COR-L47 (cell line): ENCODE results near the gene KRTAP10-10.
"Not testable (repeated sequence)": the region's sequence is repeated elsewhere in the genome, so short reads cannot be mapped to it uniquely, and the experiment has no call there.

Experiments used
- DNase-seq: peaks from one replicate; lab custom pipeline; 2025; lab: John Stamatoyannopoulos, UW

KRTAP10-10 gene

GRCh38 chr21:44626673-44627143 is 10.4 kb upstream of the KRTAP10-10 start, which contains the start of gene KRTAP10-9:
KRTAP10-9 (plus strand) TSS chr21:44627093; CDS start chr21:44627172, 79 bp downstream.
- DNase-seq = no peak

GRCh38 chr21:44627181-44627822 is 9.9 kb upstream of the KRTAP10-10 start:
- DNase-seq = not testable (repeated sequence)

DNA sequence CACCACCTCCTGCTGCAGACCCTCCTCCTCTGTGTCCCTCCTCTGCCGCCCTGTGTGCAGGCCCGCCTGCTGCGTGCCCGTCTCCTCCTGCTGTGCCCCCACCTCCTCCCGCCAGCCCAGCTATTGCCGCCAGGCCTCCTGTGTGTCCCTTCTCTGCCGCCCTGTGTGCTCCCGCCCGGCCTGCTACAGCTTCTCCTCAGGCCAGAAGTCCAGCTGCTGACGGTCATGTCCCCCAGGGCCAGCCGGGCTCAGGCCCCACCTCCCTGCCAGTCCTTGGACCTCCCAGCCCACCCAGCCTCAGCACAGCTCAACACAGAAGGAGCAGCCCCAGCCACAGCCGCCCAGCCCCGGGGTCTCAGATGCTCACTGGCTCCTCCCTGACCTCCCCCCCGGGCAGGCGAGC is 9.3 kb upstream of the KRTAP10-10 start:
- not testable (repeated sequence) for DNase-seq

- no peak for DNase-seq
Measured at GRCh38 chr21:44628707-44629391, 8.3 kb upstream of the KRTAP10-10 start.

DNA sequence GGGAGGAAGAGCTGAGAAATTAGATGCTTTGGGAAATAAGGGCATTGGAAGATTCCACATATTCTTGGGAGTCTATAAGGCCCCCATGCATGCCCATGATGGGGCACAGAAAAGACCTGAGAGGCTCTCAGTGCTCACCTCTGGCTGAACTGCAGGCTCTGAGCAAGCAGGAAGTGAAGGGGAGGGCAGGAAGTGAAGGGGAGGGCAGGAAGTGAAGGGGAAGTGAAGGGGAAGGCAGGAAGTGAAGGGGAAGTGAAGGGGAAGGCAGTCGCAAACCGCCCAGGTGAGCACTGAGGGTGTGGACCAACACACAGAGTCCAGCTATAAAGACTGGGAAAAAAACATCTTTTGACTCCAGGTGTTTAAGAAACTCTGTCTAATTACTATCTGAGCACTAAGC is 6.7 kb upstream of the KRTAP10-10 start:
- no peak for DNase-seq

DNA sequence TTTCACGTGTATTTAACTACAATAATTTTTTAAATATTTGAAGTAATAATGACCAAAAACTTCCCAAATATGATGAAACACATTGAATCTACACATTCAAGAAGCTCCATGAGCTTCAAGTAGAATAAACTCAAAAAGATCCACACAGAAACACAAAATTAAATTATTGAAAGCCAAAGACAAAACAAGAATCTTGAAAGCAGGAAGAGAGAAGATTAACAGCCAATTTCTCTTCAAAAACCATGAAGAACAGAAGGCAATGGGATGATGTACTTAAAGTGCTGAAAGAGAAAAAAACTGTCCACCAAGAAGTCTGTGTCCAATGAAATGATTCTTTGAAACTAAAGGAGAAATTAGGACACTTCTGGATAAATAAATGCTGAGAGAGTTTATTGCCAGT is 5.1 kb upstream of the KRTAP10-10 start:
- no peak for DNase-seq

- DNase-seq = no peak
Measured at GRCh38 chr21:44636209-44637017, 743 bp upstream of the KRTAP10-10 start.

DNA sequence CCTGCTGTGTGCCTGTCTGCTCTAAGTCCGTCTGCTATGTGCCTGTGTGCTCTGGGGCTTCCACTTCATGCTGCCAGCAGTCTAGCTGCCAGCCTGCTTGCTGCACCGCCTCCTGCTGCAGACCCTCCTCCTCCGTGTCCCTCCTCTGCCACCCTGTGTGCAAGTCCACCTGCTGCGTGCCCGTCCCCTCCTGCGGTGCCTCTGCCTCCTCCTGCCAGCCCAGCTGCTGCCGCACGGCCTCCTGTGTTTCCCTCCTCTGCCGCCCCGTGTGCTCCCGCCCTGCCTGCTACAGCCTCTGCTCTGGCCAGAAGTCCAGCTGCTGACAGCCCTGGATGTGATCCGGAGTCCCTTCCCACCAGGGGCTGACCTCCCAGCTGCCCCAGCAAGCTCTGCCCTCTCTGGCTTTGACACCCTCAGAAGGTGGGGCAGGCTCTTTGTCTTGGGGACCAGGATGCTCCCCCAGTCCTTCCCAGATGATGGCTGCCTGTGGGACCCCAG is 744 bp downstream of the KRTAP10-10 start:
- DNase-seq = peak; percentile 62

DNA sequence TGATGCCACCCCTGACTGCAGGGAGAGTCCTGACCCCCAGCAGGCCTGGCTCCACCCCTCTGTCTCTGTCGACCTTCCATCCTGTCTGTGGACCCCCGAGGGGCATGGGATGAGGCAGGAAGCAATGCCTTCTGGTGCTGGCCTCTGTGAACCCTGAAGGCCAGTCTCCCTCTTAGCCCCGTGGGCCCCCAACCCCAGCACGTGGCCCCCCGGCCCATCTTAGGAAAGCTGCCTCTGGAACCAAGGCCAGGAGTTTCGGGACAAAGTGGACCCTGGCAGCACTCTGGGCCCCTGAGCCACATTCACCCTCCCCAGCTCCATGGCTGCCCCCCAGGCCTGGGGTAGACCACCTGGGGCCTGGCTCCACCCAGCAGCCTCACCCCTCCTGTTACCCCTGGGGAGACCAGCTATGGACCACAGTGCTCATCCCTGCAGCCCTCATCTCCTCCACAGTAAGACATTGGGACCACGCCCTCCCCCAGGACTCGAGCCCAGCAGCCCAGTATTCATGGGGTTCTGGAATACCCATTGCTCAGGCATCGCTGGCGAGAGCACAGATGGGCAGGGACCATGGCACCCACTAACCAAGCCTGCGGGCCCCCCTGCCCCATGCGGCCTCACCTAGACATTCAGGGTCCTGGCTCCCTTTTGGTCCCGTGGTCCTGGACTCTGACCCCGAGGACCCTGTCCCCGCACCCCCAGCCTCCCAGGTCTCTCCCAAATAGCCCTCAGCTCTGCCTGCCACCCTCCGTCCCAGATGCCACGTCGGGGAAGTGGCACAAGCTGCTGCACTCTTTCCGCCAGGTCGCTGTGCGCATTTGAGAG is 1.6 kb downstream of the KRTAP10-10 start:
- DNase-seq = not testable (repeated sequence)

GRCh38 chr21:44639331-44639655 is 2.1 kb downstream of the KRTAP10-10 start:
- no peak for DNase-seq

- DNase-seq = no peak
Measured at GRCh38 chr21:44640761-44641160, 3.6 kb downstream of the KRTAP10-10 start.

DNA sequence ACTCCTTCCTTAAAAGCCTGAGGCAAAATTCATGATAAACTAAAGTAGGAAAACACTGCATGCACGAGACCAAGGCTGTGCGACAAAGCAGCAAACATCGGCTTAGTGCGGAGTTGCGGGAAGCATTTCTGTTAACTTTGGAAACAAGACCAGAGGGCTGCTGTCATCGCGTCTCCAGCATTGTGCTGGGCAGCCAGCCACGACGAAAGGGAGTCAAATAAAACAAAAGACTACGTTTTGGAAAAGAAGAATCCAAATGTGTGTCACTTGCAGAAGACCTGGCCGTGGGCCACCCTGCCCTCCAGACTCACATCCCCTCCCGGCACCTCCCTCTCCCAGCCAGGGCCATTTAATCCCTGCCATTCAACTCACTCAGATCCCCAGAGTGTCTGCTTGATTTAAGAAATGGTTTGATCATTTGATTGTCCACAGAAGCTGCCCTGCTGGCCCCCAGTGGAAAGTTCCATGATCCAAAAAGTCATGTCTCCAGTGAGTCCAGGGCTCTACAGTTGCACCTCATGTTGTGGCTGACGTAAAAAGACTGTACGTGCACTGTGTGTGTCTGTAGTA is 6.7 kb downstream of the KRTAP10-10 start:
- DNase-seq = peak; percentile 46

DNA sequence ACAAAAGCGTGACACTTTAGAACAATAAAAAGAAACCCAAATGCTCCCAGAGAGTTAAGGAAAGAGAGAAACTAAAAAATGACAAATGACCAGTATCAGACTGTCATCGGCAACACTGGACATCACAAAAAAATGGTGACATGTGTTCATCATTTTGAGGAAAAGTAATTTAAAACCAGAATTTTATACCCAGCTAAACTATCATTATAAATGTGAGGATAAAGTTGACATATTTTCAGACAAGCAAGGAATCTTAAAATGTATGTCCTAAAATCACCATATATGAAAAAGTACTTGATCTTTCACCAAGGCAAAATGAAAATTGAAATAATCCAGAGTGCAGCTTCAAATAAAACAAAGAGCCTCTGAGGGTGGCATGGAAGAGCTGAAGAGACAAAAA is 7.7 kb downstream of the KRTAP10-10 start:
- DNase-seq = no peak

DNA sequence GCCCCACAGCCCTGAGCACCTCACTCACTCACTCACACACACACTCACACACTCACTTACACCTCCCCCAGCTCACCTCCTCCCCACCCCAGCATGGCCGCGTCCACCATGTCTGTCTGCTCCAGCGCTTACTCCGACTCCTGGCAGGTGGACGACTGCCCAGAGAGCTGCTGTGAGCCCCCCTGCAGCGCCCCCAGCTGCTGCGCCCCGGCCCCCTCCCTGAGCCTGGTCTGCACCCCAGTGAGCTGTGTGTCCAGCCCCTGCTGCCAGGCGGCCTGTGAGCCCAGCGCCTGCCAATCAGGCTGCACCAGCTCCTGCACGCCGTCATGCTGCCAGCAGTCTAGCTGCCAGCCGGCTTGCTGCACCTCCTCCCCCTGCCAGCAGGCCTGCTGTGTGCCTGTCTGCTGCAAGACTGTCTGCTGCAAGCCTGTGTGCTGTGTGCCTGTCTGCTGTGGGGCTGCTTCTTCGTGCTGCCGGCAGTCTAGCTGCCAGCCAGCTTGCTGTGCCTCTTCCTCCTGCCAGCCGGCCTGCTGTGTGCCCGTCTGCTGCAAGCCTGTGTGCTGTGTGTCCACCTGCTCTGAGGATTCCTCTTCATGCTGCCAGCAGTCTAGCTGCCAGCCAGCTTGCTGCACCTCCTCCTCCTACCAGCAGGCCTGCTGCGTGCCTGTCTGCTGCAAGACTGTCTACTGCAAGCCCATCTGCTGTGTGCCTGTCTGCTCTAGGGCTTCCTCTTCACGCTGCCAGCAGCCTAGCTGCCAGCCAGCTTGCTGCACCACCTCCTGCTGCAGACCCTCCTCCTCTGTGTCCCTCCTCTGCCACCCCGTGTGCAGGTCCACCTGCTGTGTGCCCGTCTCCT is 9.4 kb downstream of the KRTAP10-10 start, which contains the start of gene KRTAP10-11:
Gene KRTAP10-11, plus strand, starts transcription at position 49 of the 856 bp plus-strand sequence. Its CDS starts 45 bp downstream, at position 94.
- DNase-seq = peak; percentile 21

DNA sequence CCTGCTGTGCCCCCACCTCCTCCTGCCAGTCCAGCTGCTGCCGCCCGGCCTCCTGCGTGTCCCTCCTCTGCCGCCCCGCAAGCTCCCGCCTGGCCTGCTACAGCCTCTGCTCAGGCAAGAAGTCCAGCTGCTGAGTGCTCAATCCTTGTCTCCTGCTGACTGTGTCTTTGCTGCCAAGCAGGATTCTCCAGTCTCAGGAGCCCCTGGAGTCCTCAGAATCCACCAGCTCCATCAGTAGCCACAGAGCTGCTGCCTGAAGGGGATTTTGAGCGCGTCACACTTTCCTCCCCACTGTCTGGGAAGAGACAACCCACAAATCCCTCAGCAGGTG is 10.0 kb downstream of the KRTAP10-10 start:
- DNase-seq = peak; percentile 87

- no peak for DNase-seq
Measured at GRCh38 chr21:44648557-44649311, 11.6 kb downstream of the KRTAP10-10 start.

- DNase-seq = no peak
Measured at GRCh38 chr21:44649521-44650100, 12.5 kb downstream of the KRTAP10-10 start.

DNA sequence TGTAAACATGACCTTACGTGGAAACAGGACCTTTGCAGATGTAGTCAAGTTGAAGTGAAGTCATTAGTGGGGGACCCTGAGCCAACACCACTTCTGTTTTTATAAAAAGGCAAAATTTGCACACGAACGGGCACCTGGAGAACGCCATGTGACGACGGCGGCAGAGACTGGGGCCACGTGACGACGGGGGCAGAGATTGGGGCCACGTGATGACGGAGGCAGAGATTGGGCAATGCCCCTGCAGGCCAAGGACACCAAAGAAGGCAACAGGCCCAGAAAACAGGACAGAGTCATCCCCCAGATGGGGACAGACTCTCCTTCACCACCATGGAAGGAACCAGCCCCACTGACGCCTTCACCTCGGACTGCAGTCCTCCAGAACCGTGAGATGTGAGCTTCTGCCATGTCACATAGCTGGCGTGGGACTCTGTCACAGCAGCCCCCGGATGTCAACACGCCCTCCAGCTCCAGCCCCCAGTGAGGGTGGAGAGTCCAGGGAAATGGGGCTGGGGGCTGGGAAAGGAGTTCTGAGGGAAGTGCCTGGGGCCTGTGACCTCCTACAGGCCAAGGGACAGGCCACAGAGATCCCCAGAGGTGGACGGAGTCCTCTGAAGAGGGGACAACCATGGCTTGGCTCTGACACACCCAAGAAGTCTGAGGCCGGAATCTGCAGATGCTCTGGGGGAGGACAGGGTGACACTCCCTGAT is 13.3 kb downstream of the KRTAP10-10 start:
- no peak for DNase-seq
